ENCODE data around the gene VGLL4.

- TF ChIP-seq EZH2phosphoT487 (IDR thresholded peaks at IDR 0.05; ENCODE audit: insufficient read depth, low read depth) (no peak), EZH2 (IDR thresholded peaks at IDR 0.05; ENCODE audit: insufficient read depth, poor library complexity, severe bottlenecking) (no peak)
Observed at GRCh38 chr3:11596387-11596786, 47.3 kb downstream of the VGLL4 start.

Data from GM23248 (cell line).